Measurements from ENCODE around the gene ST3GAL4. TPM values are rescaled to one million over a fixed set of nuclear protein-coding genes. Genes with fewer than 3 reads are reported as not detected.
"Not testable (repeated sequence)": the region's sequence is repeated elsewhere in the genome, so short reads cannot be mapped to it uniquely, and the experiment has no call there.

The ST3GAL4 gene
- total RNA-seq, 1 donor from 2014 or later: 36.5 TPM

DNA sequence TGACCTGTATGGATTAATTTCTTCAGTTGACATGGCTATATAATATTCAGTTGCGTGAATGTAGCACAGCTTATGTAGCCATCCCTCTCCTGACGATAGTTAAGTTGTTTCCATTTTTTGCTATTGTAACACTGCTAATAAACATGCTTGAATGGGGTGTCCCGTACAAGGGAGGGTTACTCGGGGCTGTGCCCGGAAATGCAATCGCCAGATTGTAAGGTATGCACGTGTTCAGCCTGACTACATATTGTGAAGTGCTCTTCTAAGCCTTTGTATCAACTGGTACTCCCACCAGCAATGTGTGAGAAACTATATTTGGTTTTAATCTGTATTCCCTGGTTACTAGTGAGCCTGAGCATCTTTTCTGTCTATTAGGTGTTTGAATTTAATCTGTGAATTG, 16.1 kb downstream of the ST3GAL4 start:
- DNase-seq: no peak
- ATAC-seq (ENCODE audit: poor library complexity): no peak
- intact Hi-C loops (cut with DNase I): no loop called here

DNA sequence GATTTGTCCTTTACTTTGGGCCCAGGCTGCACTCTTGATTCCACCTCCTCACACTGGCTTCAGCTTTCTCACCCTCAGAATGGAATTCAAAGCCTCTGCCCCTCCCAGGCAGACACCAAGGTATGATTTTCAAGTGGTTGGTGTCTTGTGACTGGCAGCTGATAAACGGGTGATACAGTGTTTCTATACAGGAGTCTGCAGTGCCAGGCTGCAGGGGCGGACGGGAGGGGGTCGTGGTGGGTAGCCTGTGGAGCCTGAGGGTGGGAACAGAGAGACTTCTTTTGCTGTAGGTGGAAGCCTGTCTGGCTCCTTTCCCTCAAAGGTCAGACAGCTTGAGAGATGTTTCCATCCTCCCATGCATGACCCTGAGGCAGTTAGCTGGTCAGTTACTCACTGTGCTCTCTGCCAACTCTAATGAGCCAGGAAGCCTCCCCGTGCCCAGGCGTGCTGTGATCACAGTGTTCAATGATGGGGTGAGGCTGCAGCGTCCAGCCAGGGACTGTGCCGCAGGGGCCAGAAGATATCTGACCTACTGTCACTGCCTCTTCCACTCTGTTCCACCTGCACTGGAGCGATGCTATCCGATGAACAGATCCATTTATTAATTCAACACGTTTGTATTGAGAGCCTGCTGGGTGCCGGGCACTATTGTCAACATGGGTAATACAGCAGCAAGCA, 18.0 kb downstream of the ST3GAL4 start:
- intact Hi-C loops (cut with DNase I): not testable (repeated sequence)
- DNase-seq (peak; percentile 46), ATAC-seq (ENCODE audit: poor library complexity) (peak; percentile 81)

GRCh38 chr11:126374562-126375300, 19.2 kb downstream of the ST3GAL4 start:
- DNase-seq: peak; percentile 75
- intact Hi-C loops (cut with DNase I): not testable (repeated sequence)

DNA sequence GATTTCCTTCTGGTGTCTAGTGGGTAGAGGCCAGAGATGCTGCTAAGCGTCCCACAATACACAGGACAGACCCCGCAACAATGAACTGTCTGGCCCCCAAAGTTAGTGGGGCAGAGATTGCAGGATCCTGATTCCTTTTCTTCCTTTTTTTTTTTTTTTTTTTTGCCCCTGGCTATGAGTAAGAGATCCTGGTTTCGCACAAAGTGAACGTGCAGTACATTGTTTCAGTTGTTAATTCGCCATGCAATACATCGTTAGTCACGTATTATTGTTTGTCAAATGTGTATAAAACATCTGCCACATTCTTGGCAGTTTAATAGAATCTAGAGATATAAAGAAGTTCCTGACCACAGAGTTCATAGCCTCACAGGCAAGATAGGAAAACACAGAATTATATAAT, 20.2 kb downstream of the ST3GAL4 start:
- intact Hi-C loops (cut with DNase I): no loop called here
- ATAC-seq (ENCODE audit: poor library complexity): no peak
- DNase-seq: no peak

More at GRCh38 chr11:126374562-126375300, 19.2 kb downstream of the ST3GAL4 start:
- ATAC-seq (ENCODE audit: poor library complexity): peak; percentile 65

- intact Hi-C loops (cut with DNase I): no loop called here
- DNase-seq: no peak
- no peak for ATAC-seq (ENCODE audit: poor library complexity)
Observed at GRCh38 chr11:126378763-126379162, 23.3 kb downstream of the ST3GAL4 start.

DNA sequence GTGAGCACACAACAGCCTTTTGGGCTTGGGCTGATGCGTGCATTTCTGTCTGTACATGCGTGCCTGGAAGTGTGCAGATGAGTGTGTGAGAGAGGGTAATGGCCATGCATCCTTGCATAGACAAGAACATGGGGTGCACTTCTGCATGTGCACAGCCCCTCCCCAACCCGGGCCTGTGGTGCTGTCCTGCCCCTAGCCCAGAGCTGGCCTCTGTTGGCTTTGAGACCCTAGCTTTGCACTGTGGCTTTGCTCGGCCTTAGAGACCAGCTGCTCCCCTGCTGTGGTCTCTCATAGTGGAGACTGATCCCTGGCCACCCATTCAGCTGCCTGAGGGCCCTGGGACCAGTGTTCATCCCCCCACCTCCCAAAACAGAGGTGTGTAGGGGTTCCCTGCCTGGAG, 25.4 kb downstream of the ST3GAL4 start:
- ATAC-seq (ENCODE audit: poor library complexity) (no peak), DNase-seq (no peak)
- intact Hi-C loops (cut with DNase I): no loop called here

- intact Hi-C loops (cut with DNase I); ATAC-seq (ENCODE audit: poor library complexity); DNase-seq: not testable (repeated sequence)
Observed at GRCh38 chr11:126381960-126382359, 26.5 kb downstream of the ST3GAL4 start.

DNA sequence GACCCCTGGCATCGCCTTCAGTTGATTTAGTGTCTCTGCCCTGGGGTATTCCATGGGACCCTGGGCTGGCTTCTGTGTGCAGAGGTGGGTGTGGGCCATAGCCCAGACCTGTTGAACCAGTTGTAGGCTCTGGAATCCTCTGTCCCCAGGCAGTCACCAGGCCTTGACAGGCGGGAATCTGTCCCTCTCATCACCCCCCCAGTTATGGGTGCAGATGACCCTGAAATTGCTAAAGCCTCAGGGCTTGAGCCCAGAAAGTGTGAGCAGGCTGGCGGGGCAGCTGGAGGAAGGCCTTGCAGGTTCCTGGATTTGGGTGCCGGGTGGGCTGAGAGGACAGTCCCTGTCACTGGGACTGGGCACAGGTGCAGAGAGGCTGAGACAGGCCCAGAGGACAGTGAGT, 27.2 kb downstream of the ST3GAL4 start:
- DNase-seq: peak; percentile 33
- ATAC-seq (ENCODE audit: poor library complexity); intact Hi-C loops (cut with DNase I): not testable (repeated sequence)

- no peak for ATAC-seq (ENCODE audit: poor library complexity)
Observed at GRCh38 chr11:126383339-126384335, 28.2 kb downstream of the ST3GAL4 start.

GRCh38 chr11:126384449-126385070, 29.1 kb downstream of the ST3GAL4 start:
- DNase-seq: no peak
- intact Hi-C loops (cut with DNase I): no loop called here
- ATAC-seq (ENCODE audit: poor library complexity): no peak

More at GRCh38 chr11:126383339-126384335, 28.2 kb downstream of the ST3GAL4 start:
- intact Hi-C loops (cut with DNase I): no loop called here
- DNase-seq: no peak

DNA sequence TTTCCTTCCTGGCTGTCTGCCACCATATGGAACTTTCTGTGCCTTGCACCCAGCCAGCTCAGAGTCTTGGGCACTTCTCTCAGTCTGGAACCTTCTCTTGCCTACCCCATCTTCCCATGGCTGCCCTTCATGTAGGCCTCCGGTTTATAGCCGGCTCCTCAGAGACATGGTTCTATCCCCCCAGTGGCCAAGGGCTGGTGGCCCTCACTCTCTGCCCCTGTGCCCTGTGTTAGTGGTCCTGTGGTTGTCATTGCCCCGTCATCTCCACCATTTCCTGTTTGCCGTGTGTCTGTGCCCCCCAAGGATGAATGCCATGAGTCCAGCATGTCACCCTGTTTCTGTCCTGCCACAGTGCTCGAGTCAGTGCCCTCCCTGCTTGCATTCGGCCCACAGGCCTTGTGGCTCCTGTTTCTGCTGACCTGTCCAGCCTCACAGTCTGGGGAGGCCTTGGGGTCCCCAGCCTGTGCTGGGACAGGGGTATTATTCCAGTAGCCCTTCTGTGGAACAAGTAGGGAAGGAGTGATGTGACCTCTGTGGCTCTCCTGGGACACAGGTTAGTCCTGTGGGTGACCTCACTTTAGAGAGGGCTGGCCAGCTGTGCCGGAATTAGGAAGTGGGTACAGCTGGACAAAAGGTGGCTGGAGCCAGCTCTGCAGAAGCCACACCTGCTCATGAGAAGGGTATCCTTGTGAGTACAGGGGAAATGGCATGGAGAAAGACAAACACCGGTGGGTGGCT, 30.7 kb downstream of the ST3GAL4 start:
- DNase-seq: peak; percentile 36

GRCh38 chr11:126386729-126387071, 31.2 kb downstream of the ST3GAL4 start:
- DNase-seq: peak; percentile 77
- peak; percentile 74 for ATAC-seq (ENCODE audit: poor library complexity)
- intact Hi-C loops (cut with DNase I): not testable (repeated sequence)

More for the DNA sequence above, 30.7 kb downstream of the ST3GAL4 start:
- ATAC-seq (ENCODE audit: poor library complexity): no peak
- intact Hi-C loops (cut with DNase I): no loop called here

DNA sequence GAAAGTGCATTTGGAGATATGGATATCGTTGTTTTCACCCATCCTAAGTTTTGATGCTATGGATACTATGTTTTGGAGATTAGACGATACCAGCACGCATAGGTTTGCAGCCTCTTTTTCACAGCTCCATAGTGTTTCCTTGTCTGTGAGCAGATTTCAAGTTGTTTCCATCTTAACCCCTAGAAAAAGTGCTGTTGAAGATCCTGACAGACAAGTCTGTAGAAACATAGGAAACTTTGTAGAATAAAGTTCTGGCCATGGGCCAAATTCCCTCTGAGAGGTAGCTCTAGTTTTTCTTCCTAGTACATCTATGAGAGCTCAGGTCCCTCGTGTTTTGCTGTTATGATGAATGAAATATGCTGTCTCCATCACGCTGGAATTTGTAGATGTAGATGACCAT, 32.4 kb downstream of the ST3GAL4 start:
- no peak for DNase-seq
- no peak for ATAC-seq (ENCODE audit: poor library complexity)
- intact Hi-C loops (cut with DNase I): no loop called here

DNA sequence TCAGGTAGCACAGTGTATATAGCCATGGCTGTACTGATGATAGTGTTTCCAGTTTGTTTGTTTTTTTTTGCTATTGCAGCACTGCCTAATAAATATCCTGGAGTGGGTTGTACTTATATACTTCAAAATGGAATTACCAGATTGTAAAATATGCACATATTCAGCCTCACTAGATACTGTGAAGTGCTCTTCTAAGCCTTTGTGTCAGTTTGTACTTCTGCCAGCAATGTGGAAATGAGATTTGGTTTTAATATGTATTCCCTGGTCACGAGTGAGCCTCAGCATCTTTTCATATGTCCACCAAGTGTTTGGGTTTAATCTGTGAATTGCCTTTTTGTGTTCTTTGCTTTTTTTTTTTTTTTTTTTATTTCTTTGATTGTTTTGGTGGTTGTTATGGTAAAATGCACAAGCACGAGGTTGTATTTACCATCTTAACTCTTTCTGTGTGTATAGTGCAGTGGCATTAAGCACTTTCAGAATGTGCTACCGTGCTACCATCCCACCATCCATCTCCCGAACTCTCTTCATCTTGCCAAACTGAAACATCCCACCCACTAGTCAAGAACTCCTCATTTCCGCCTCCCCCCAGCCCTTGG, 34.9 kb downstream of the ST3GAL4 start:
- DNase-seq (no peak), ATAC-seq (ENCODE audit: poor library complexity) (no peak)
- intact Hi-C loops (cut with DNase I): no loop called here

- intact Hi-C loops (cut with DNase I): no loop called here
- DNase-seq (peak; percentile 40), ATAC-seq (ENCODE audit: poor library complexity) (no peak)
Observed at GRCh38 chr11:126391286-126391954, 35.9 kb downstream of the ST3GAL4 start.

GRCh38 chr11:126391970-126392632, 36.6 kb downstream of the ST3GAL4 start:
- DNase-seq (peak; percentile 65), ATAC-seq (ENCODE audit: poor library complexity) (peak; percentile 46)
- intact Hi-C loops (cut with DNase I): no loop called here

DNA sequence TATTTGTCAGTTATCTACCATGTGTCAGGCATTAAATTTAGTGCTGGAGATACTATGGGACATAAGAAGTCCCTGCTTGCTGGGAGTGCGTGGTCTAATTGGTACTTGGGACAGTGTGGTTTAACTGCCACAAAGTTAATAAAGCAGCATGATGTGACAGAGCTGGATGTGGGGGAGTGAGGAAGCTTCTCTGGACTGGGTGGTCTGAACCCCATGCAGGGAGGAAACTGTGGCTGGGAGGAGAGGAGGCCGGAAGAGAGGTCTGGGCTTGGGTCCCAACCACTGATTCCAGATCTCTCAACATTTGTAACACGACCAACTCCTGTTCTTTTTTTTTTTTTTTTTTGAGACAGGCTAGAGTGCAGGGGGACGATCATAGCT, 37.1 kb downstream of the ST3GAL4 start:
- ATAC-seq (ENCODE audit: poor library complexity) (no peak), DNase-seq (no peak)
- intact Hi-C loops (cut with DNase I): no loop called here

Measured in Right ventricle myocardium superior (tissue), 1 donor.